GM19455 (cell line): Measurements from ENCODE around the gene KLHL15.
"Not testable (repeated sequence)": the region's sequence is repeated elsewhere in the genome, so short reads cannot be mapped to it uniquely, and the experiment has no call there.

Experiments
- ATAC-seq: cut with Tn5 transposase; IDR thresholded peaks from one replicate; pipeline ENCODE4 v1.9.1; 2021; ENCODE audit not compliant: unreplicated experiment

Gene KLHL15

GRCh38 chrX:24019448-24019847 is 7.5 kb downstream of the KLHL15 start:
- no peak for ATAC-seq

- no peak for ATAC-seq
Measured at GRCh38 chrX:24018809-24019208, 8.2 kb downstream of the KLHL15 start.

GRCh38 chrX:24017674-24018073 is 9.3 kb downstream of the KLHL15 start:
- ATAC-seq, result no peak

GRCh38 chrX:24014388-24015018 is 12.5 kb downstream of the KLHL15 start:
- peak; percentile 63 for ATAC-seq

GRCh38 chrX:24012266-24012665 is 14.7 kb downstream of the KLHL15 start:
- no peak for ATAC-seq

- no peak for ATAC-seq
Measured at GRCh38 chrX:24005867-24006266, 21.1 kb downstream of the KLHL15 start.

GRCh38 chrX:24005028-24005427 is 22.0 kb downstream of the KLHL15 start:
- ATAC-seq, result no peak

- ATAC-seq, result no peak
Measured at GRCh38 chrX:24002792-24003191, 24.2 kb downstream of the KLHL15 start.

- ATAC-seq, result peak; percentile 88
Measured at GRCh38 chrX:24002167-24002566, 24.8 kb downstream of the KLHL15 start.

- ATAC-seq, result no peak
Measured at GRCh38 chrX:23999671-24000070, 27.3 kb downstream of the KLHL15 start.

- no peak for ATAC-seq
Measured at GRCh38 chrX:23993012-23993633, 33.9 kb downstream of the KLHL15 start.

- no peak for ATAC-seq
Measured at GRCh38 chrX:23992431-23992830, 34.6 kb downstream of the KLHL15 start.

- no peak for ATAC-seq
Measured at GRCh38 chrX:23990455-23990854, 36.5 kb downstream of the KLHL15 start.

GRCh38 chrX:23989689-23990088 is 37.3 kb downstream of the KLHL15 start:
- no peak for ATAC-seq

- ATAC-seq, result no peak
Measured at GRCh38 chrX:23982891-23983290, 44.1 kb downstream of the KLHL15 start.

- no peak for ATAC-seq
Measured at GRCh38 chrX:23981711-23982110, 45.3 kb downstream of the KLHL15 start.

GRCh38 chrX:23981222-23981621 is 45.8 kb downstream of the KLHL15 start:
- ATAC-seq, result no peak

GRCh38 chrX:23980011-23980441 is 47.0 kb downstream of the KLHL15 start:
- ATAC-seq, result no peak

- ATAC-seq, result no peak
Measured at GRCh38 chrX:23978491-23978890, 48.5 kb downstream of the KLHL15 start.

- ATAC-seq, result not testable (repeated sequence)
Measured at GRCh38 chrX:23965630-23966029, 61.4 kb downstream of the KLHL15 start.

GRCh38 chrX:23964191-23964590 is 62.8 kb downstream of the KLHL15 start:
- ATAC-seq, result no peak

- ATAC-seq, result no peak
Measured at GRCh38 chrX:23959781-23960180, 67.2 kb downstream of the KLHL15 start.

GRCh38 chrX:23954396-23954795 is 72.6 kb downstream of the KLHL15 start:
- ATAC-seq, result no peak
